GM19328 (cell line): ENCODE measurements around the gene UFD1.

Experiments used
- ATAC-seq: cut with Tn5 transposase; IDR thresholded peaks from one replicate; pipeline ENCODE4 v1.9.1; 2021; ENCODE audit warnings: mild to moderate bottlenecking, moderate library complexity; ENCODE audit not compliant: unreplicated experiment

UFD1 gene

GRCh38 chr22:19473578-19473977 is 5.4 kb downstream of the UFD1 start:
- no peak for ATAC-seq

- no peak for ATAC-seq
Observed at GRCh38 chr22:19472233-19472632, 6.8 kb downstream of the UFD1 start.

- ATAC-seq = no peak
Observed at GRCh38 chr22:19471572-19471971, 7.4 kb downstream of the UFD1 start.

GRCh38 chr22:19470010-19470409 is 9.0 kb downstream of the UFD1 start:
- no peak for ATAC-seq

- no peak for ATAC-seq
Observed at GRCh38 chr22:19469421-19469820, 9.6 kb downstream of the UFD1 start.

- ATAC-seq = no peak
Observed at GRCh38 chr22:19467912-19468311, 11.1 kb downstream of the UFD1 start.

GRCh38 chr22:19466848-19467752 is 11.9 kb downstream of the UFD1 start:
- no peak for ATAC-seq

- ATAC-seq = no peak
Observed at GRCh38 chr22:19466126-19466716, 12.8 kb downstream of the UFD1 start.

GRCh38 chr22:19464975-19465374 is 14.0 kb downstream of the UFD1 start:
- ATAC-seq = no peak

- no peak for ATAC-seq
Observed at GRCh38 chr22:19464546-19464945, 14.4 kb downstream of the UFD1 start.

GRCh38 chr22:19463491-19464469 is 15.2 kb downstream of the UFD1 start:
- ATAC-seq = no peak

GRCh38 chr22:19463008-19463407 is 16.0 kb downstream of the UFD1 start:
- no peak for ATAC-seq

GRCh38 chr22:19461506-19461905 is 17.5 kb downstream of the UFD1 start:
- no peak for ATAC-seq

GRCh38 chr22:19460036-19460435 is 19.0 kb downstream of the UFD1 start:
- no peak for ATAC-seq

- ATAC-seq = no peak
Observed at GRCh38 chr22:19457828-19458428, 21.1 kb downstream of the UFD1 start.

- no peak for ATAC-seq
Observed at GRCh38 chr22:19456541-19456940, 22.5 kb downstream of the UFD1 start.

GRCh38 chr22:19455585-19456370 is 23.2 kb downstream of the UFD1 start:
- no peak for ATAC-seq

GRCh38 chr22:19455033-19455432 is 24.0 kb downstream of the UFD1 start:
- no peak for ATAC-seq

GRCh38 chr22:19454156-19454555 is 24.8 kb downstream of the UFD1 start:
- ATAC-seq = no peak

- ATAC-seq = no peak
Observed at GRCh38 chr22:19453718-19454117, 25.3 kb downstream of the UFD1 start.
